ENCODE data around the gene RNU6-9.

Gene RNU6-9

GRCh38 chr19:941292-942132, 48.2 kb downstream of the RNU6-9 start (continued):
- TF ChIP-seq KLF7 (tag by site-specific recombination; IDR thresholded peaks at IDR 0.05; ENCODE audit: borderline replicate concordance) (no peak), ZNF23 (tag by site-specific recombination; IDR thresholded peaks at IDR 0.05; ENCODE audit: borderline replicate concordance) (no peak), ZSCAN4 (tag by site-specific recombination; IDR thresholded peaks at IDR 0.05) (peak; percentile 58; the same call in 1 of the 2 replicates)

GRCh38 chr19:942133-942645, 48.9 kb downstream of the RNU6-9 start:
- Histone ChIP-seq H3K4me3 (ENCODE audit: low read depth, low read length) (no peak overlapping the region), H3K36me3 (ENCODE audit: control insufficient read depth in 2 of 2, insufficient read depth in 1 of 2, low read length in 2 of 2) (peaks cover 0 to 35% of the 10 kb centered on the region in 2 experiments; a peak in 1 of 3 replicates), H3K4me1 (ENCODE audit: control insufficient read depth, insufficient read depth, low read length) (no peaks in the 10 kb centered on the region), H3K27ac (ENCODE audit: extremely low read depth, low read depth, low read length) (no peak overlapping the region), H3K9me3 (ENCODE audit: control insufficient read depth, insufficient read depth, low read depth, low read length) (no peaks in the 10 kb centered on the region)
- CTCF ChIA-PET = interaction anchor here (0.6 kb wide), 1 partner anchor 20 kb away, joined by 4 read pairs; no protein-coding TSS in a partner anchor
- TF ChIP-seq ZNF280D (tag by site-specific recombination; IDR thresholded peaks at IDR 0.05) (no peak), ZNF423 (tag by site-specific recombination; IDR thresholded peaks at IDR 0.05) (no peak), ZNF677 (tag by site-specific recombination; IDR thresholded peaks at IDR 0.05) (no peak), ZNF830 (tag by site-specific recombination; IDR thresholded peaks at IDR 0.05; ENCODE audit: low read depth) (no peak)
- POLR2A ChIA-PET = interaction anchor here (0.5 kb wide), 1 partner anchor 24 kb away, joined by 3 read pairs; no protein-coding TSS in a partner anchor
